GM18517 (cell line): ENCODE results near the gene IQGAP2.
"Not testable (repeated sequence)": the region's sequence is repeated elsewhere in the genome, so short reads cannot be mapped to it uniquely, and the experiment has no call there.

Experiments used
- ATAC-seq: cut with Tn5 transposase; IDR thresholded peaks from one replicate; pipeline ENCODE4 v1.9.1; 2021; ENCODE audit warnings: mild to moderate bottlenecking, moderate library complexity; ENCODE audit not compliant: unreplicated experiment

IQGAP2 gene

DNA sequence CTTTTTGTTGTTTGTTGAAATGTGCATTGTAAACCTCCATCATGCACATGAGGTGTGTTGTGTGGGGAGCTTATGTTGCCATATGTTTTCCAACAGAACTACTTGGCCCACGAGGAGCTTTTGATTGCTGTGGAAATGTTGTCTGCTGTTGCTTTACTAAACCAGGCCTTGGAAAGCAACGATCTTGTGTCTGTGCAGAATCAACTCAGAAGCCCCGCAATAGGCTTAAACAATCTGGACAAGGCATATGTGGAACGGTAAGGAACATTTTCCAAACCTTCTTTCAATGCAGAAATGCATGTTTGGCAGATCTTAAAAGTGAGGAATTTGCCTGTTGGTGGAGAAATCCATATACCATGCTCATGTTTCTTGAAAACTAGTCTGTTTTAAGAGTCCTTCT lies 197.6 kb downstream of the IQGAP2 start:
- no peak for ATAC-seq

DNA sequence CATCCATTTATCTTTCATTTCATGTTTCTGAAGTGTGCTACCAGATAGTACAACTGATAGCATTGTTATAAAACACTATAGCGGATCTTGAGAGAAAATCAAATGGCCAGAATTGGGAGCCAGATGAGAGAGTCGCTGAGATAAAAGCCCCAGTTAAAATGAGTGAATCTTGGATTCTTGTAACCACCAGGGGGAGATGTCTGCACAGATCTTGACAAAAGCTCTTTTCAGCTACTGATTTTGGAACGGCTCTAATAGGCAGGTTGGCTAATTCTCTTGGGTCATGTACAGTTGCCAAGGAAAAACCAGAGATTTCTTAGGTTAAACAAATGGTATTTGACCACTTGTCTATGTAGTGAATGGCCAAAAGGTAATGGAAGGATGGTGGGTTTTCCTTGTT lies 198.4 kb downstream of the IQGAP2 start:
- ATAC-seq: no peak

DNA sequence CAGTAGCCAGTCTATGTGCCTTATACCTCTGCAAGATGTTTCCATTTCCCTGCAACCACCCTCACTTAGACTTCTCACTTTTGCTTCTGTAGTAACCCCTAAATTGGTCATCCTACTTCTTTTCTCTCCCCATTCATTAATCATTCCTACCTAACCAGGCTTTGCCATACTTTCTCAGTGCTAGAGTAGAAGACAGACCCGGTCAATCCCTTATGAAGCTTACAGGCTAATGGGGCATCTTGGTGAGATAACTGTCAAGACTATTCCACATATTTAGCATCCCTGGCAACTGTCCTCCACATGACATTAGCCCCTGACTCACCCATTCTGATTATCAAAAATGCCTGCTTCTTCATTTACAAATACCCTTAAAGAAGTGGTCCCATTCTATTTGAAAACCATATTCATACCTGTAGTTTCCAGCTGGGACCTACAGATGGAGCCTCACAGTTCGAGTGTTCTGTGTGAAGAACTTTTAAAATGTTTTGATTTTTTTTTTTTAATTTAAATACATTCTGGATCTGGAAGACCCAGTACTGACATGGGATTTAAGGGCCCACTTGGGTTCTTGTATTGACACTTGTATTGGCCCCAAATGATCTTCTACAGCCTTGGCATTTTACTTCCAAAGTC lies 199.1 kb downstream of the IQGAP2 start:
- no peak for ATAC-seq

DNA sequence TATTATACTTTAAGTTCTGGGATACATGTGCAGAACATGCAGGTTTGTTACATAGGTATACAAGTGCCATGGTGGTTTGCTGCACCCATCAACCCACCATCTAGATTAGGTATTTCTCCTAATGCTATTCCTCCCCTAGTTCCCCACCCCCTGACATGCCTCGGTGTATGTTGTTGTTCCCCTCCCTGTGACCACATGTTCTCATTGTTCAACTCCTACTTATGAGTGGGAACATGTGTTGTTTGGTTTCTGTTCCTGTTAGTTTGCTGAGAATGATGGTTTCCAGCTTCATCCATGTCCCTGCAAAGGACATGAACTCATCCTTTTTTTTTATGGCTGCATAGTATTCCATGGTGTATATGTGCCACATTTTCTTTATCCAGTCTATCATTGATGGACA lies 200.9 kb downstream of the IQGAP2 start:
- not testable (repeated sequence) for ATAC-seq

DNA sequence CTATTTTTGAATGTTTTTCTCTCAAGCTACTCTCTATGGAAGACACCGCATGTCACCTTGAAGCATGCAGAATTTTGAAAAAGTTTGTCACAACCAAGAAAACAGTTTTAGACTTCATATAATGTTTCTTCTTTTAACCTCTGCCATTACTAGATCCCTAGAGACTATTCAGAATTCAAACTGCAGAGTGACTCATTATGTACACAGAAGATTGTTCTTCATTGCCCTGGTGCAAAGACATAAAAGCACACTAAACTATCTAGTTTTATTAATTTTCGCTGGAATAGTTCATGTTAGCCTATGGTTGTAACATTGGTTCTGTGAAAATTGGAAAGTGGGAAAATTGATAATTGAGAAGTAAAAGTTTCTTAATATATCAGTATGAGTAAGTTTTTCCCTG lies 201.8 kb downstream of the IQGAP2 start:
- no peak for ATAC-seq

DNA sequence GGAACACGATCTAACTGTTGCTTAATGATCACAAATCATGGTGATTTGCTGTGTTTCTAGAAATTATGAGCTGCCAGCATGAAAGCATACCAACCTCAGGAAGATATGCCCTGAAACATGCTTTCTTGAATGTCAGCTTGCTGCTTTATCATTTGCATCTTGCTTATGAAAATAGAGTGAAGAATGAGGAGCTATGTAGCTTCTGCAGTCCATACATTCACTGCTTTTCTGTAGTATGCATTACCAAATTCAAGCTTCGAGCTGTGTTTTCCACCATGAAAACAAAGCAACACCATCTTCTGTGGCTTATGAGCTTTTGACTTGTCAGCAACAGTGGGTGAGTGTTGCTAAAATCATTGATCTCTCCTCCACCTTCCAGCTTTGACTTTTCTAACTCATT lies 203.6 kb downstream of the IQGAP2 start:
- ATAC-seq: no peak

DNA sequence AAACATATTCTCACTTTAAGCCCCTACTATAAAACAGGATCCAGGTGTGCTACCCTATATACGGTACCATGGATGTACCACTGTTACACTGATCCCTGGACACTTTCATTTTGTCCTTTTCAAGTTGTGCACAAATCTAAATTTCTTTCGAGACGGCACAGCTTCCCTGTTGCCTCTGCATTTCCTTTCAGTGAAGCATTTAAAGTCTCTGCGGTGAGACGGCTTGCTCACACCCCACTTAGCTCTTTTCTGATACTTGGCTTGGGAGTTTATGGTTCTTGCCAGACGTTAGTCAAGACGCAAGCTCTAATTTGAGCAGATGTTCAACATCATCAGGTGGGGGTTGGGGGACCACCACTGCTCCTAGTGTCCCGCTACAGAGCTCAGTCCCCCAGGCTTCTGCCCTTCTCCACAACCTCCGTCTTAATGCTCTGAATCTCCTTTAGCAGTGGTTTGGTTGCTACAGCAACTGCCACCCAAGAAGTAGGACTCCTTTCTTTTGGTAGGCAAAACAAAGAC lies 204.3 kb downstream of the IQGAP2 start:
- no peak for ATAC-seq

DNA sequence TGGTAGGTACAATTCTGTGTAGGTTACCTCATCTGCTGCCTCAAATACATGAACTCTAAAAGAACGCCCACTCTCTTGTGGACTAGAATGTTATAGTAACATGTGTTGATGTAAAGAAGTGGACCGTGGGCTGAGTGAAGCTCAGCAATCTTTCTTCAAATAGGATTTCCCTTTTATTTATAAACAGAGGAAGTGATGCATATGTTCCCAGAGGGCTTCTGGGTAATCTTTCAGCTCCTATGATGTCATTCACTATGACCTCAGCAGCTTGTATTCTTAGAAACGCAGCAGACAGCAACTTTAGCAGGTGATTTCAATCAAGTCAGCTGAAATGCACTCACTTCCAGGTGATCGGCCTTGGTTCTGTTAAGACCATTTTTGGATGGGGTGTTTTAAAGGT lies 205.7 kb downstream of the IQGAP2 start:
- ATAC-seq: no peak

DNA sequence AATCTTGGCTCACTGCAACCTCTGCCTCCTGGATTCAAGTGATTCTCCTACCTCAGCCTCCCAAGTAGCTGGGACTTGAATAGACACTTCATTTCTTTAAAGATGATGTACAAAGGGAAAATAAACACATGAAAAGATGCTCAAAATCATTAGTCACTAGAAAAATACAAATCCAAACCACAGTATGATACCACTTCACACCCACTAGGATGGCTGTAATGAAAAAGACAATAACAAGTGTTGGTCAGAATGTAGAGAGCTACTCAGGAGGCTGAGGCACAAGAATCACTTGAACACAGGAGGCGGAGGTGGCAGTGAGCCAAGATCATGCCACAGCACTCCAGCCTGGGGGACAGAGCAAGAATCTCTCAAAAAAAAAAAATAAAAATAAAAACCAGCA lies 207.1 kb downstream of the IQGAP2 start:
- no peak for ATAC-seq

DNA sequence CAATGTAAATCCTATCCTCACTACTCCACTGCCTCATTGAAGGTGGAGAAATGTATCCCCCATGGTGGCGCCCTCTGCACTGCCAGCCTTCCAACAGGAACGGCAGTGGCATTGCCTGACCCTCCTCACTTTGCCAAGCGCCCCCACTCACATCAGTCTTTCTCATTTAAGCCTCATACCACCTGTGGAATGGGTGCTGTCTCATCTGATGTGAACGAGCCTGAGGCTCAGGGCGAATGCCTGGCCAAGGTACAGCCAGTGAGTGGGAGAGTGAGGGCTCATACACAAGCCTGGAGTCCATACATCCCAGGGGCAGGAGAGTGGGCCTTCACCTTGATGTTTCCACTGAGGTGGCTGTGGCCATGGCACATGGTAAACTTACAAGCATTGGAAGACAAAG lies 209.9 kb downstream of the IQGAP2 start:
- no peak for ATAC-seq

DNA sequence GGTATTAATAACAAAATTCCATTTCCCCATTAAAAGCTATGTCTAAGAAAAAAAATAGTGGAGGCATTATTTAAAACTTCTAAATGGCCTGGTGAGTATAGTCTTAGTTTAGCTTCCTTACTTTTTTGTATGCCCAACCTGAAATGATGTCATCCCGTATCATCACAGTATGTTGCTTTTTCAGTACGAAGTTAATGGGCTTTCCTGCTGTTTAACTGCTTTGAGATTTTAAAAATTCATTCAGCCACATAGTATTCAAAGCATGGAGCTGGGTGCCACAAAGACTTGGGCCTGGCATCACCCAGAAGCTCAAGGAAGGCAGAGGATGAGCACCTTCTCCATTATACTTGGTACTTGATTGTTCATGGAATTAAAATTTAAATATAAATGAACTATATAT lies 212.7 kb downstream of the IQGAP2 start:
- ATAC-seq: no peak

DNA sequence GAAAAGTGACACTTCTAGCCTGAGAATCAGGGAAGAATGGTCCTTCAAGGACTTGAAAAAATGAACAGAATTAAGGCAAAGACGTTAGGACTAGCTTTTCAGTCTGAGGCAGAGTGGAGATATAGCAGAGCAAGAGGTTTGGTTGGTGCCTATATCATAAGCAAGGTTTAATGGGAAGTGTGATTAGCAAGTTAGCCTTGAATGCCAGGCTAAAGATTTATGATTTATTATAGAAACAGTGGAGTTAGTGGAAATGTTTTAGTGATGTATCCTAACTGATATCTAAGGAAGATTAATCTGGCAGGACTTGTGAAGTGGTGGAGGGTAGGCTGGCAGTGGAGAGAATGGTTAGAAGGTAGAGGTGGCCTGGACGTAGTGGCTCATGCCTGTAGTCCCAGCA lies 213.1 kb downstream of the IQGAP2 start:
- no peak for ATAC-seq

DNA sequence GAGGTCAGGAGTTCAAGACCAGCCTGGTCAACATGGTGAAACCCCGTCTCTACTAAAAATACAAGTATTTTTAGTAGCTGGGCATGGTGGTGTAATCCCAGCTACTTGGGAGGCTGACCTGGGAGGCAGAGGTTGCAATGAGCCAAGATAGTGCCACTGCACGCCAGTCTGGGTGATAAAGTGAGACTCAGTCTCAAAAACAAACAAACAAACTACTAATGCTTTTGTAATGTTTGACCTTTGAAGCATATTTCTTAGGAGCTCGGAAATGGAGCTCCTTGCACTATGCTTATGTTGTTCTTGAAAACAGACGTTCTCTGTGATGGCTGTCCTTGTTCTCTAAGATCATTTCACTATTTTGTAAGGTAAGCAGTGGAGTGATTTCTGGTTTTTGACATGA lies 214.1 kb downstream of the IQGAP2 start:
- ATAC-seq: no peak

DNA sequence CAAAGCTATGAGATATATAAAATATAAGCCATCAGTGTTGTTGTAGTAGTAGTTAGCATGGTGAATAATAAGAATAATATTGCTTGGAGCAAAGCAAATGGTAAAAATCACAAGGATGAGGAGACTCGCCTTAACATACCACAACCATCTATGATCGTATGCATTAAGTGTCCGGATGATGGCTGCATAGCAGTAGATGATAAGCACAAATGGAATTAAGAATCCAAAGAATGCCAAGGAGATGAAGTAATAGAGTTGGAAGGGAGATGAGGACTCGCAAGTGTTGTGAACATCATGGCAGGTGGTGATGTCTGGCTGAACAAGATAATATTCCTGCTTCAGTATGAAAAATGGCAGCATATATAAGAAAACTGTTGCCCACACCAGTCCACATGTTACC lies 214.6 kb downstream of the IQGAP2 start:
- ATAC-seq: no peak

DNA sequence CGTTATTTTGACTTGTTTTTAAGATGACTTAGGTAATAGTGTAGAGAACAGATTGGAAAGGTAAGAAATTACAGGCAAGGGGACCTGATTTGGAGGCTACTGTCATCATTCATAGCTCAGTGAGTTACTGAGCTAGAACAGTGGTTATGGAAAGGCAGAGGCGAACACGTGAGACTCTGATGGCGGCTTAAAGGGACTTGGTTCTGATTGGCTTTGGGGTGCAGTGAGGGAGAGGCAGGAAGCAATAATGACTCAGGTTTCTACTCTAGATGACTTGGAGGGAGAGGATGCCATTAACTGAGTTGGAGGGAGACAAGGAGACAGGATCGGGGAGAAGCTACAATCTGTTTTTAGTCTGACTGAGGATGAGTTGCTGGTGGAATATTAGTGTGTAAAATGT lies 217.1 kb downstream of the IQGAP2 start:
- ATAC-seq: no peak

DNA sequence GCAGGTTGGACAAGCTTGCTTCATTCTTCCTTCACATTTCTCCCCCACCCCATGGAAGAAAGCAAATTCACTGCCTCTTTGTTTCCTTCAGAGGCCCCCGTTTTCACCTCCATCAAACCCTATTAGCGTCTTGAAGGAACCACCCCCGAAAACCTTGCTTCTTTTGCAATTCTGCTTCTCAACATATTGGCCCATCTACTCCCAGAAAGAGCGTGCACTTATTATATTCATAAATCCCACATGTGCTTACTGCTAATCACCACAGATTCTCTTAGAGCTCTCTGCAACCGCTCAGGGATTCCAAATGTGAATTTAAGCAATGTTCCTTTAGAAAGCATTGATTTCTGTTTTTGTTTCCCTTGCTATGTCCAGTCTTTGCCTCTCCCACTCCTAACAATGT lies 219.0 kb downstream of the IQGAP2 start:
- ATAC-seq: no peak

DNA sequence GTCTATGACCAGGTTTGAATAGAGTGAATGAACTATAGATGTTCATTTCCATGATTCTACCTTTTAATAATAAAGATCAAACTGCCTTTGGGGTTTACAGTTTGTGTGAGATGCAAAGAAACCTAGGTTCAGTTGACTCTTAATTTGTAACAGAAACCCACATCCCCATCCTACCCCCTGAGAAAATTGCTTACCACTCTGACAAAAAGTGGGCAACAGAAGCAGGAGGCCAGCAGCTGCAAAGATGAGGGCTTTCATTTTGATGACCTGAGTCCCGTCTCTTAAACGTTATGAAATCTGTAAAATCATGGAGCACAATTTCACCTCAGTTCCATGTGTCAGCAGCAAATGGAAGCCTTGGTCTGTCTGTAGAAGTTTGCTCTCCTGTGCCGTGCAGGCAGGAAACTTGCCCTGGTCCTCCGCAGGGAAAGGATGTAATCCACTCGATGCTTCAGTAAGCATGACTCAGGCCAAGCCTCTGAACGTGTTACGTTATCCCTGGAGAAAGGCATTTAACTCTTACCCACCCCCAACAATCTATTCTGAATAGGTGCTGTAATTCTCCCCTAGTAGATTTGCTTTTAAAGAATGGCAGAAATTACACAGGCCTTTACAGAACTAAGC lies 220.0 kb downstream of the IQGAP2 start, which contains the start of gene F2RL2:
Gene F2RL2, minus strand, starts transcription at position 431 of the 624 bp plus-strand sequence. Its CDS starts 173 bp downstream, at position 258.
- ATAC-seq: no peak

DNA sequence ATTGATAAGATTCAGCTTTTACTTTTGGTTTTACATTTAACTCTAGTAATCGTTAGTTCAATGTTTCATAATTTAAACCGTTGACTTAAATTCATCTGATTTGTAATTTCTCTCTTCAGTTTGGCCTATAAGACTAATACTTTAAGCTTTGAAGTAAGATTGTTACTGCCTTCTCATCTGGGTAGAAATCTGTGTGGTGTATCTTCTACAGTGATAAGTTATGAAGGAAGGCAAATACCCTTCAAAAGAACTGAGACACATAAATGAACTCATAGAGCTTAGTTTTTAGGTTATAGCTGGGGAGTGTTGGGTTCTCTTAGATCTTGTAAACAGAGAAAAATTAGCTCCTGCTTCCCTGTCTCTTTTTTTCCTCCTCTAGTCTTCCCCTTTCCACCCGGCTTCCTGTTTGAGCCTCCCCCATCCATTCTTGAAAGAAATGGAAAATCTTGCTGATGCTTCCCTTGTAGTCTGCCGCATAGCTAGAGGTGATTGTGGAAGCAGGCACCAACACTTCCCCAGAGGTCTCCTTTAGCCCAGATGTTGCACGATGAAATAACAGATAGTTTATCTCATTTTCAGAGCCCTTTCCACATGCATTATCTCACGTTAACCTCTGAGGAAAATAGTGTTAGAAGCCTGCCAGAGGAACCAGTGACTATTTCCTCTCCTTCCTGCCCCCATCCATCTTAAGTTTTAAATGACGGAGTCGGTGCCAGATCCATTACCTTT lies 222.2 kb downstream of the IQGAP2 start:
- ATAC-seq: no peak

DNA sequence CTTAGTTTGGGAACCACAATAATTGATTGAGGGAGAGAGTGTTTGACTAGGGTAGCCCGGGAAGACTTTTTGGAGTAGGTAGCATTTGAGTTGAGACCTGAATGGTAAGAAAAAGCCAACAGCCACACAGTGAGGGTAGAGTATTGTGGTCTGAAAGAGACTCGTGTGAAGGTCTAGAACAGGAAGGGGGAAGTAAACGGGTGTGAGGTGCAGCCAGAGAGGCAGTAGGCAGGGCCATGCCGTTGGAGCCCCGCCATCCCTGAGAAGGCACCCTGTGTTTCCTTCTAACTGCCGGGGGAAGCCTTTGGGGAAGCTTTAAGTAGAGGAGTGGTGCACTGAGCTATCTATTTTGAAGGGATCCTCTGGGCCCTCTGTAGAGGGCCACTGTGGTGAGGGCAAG lies 223.7 kb downstream of the IQGAP2 start:
- no peak for ATAC-seq

DNA sequence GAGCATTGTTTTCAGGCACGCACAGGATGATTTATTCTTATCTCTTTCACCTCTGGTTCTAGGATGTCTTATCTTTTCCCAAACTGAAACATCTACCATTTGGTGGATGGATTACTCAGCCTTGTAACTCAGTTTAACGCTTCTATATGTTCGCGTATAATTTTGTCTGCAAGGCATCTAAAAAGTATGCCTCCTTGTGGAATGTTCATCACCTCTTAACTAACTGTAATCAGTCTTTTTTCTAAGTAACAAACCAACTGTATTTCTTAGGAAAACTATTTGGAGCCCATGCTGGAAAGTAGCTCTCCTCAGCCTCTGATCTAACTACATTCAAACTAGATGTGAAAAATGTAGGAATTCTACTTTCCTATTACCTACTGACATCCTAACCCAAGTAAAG lies 231.6 kb downstream of the IQGAP2 start:
- no peak for ATAC-seq

DNA sequence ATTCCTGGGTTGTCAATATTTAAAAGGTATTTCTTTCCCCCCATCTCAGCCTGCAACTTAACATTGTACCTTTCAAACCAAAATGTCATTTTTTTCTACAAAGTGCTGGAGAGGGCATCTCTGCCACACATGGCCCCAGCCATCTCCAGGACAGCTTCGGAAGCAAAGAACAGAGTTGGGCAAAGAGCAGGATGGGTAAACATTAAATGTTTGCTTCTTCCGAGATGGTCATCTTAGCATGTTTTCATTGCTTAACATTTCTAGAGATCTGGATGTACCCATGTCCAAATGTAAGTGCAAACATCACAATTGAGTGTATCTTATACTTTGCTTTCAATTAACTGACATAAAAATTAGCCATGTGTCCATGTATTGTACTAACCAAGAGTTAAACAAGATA lies 234.4 kb downstream of the IQGAP2 start:
- ATAC-seq: no peak

DNA sequence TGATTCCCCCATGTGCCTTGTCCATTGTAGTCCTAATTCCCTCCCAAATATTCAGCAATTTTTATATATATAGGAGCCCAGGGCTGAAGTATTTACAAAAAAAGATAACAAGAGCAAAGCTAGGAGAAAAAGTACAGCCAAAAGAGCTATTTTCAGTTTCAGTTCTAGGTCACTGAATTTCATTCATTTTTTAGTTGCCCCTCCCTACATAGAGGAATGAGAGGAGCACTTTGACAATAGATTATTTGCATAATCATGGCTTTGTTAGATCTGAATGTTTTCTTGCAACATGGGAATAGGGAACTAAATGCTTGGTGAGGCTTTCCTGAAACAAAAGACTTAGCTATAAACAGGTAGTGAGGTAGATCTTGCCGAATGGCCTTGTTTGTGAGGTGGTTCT lies 235.4 kb downstream of the IQGAP2 start:
- peak; percentile 57 for ATAC-seq
